GM12878 (cell line): Measurements from ENCODE around the gene ATP8A1.

Experiments
- ATF7 ChIP-seq: fragments of 450-650 bp; IDR thresholded peaks from 2 replicates; pipeline ENCODE4 v1.6.1; 2016; ENCODE audit warnings: low read depth, mild to moderate bottlenecking
- CBFB ChIP-seq: IDR thresholded peaks from 2 replicates; pipeline ENCODE4 v1.6.1; 2016; ENCODE audit warnings: antibody characterized with exemption, low read depth
- EP300 ChIP-seq, 2 experiments: fragments of 150-350 bp in 1 of 2; IDR thresholded peaks; 2 replicates each; pipeline ENCODE4 v1.6.1; 2011 to 2012; ENCODE audit warnings: low read depth in 2 of 2, low read length in 2 of 2, borderline replicate concordance in 1 of 2, improper control_type of control experiment in 1 of 2, inconsistent platforms in 1 of 2; ENCODE audit not compliant: control insufficient read depth in 1 of 2
- FOXK2 ChIP-seq: fragments of 450-650 bp; IDR thresholded peaks from 2 replicates; pipeline ENCODE4 v1.6.1; 2017; ENCODE audit warnings: mild to moderate bottlenecking, moderate library complexity
- NR2F1 ChIP-seq: fragments of 450-650 bp; conservative IDR thresholded peaks from 2 replicates; pipeline ENCODE4 v1.6.1; 2017; ENCODE audit warnings: mild to moderate bottlenecking
- POLR2A ChIP-seq: IDR thresholded peaks from 2 replicates; pipeline ENCODE4 v1.6.1; 2011; ENCODE audit warnings: low read depth, mild to moderate bottlenecking, low read length
- RFX5 ChIP-seq: IDR thresholded peaks from 2 replicates; pipeline ENCODE4 v1.6.1; 2011; ENCODE audit warnings: low read depth, low read length, improper control_type of control experiment
- SMC3 ChIP-seq: IDR thresholded peaks from 2 replicates; pipeline ENCODE4 v1.6.1; 2011; ENCODE audit warnings: low read length, improper control_type of control experiment, borderline replicate concordance
- TAF1 ChIP-seq: IDR thresholded peaks from 2 replicates; pipeline ENCODE4 v1.6.1; 2011; ENCODE audit warnings: mild to moderate bottlenecking, low read depth, low read length, borderline replicate concordance
- ZNF274 ChIP-seq: IDR thresholded peaks from one replicate; pipeline ENCODE4 v1.8.0; 2011; ENCODE audit not compliant: insufficient read length, insufficient read depth
- ZSCAN29 ChIP-seq: fragments of 450-650 bp; IDR thresholded peaks from 2 replicates; pipeline ENCODE4 v1.6.1; 2017; ENCODE audit warnings: mild to moderate bottlenecking, moderate library complexity
- TF ChIP-seq, protein P1 (sequence below), 3 experiments: IDR thresholded peaks in 2 of 3; conservative IDR thresholded peaks in 1 of 3; 2 replicates each; pipeline ENCODE4 v1.5.1; 2011; ENCODE audit warnings: low read depth in 3 of 3, low read length in 3 of 3, mild to moderate bottlenecking in 3 of 3, control low read depth in 2 of 3, moderate library complexity in 2 of 3, inconsistent platforms in 1 of 3, mixed read lengths in 1 of 3; ENCODE audit not compliant: control insufficient read depth in 2 of 3, insufficient read depth in 1 of 3; ENCODE audit errors: extremely low read depth in 1 of 3
- TF ChIP-seq, protein P2 (sequence below): IDR thresholded peaks from 2 replicates; pipeline ENCODE4 v1.6.1; 2012; ENCODE audit warnings: low read depth, low read length, improper control_type of control experiment

DNA sequence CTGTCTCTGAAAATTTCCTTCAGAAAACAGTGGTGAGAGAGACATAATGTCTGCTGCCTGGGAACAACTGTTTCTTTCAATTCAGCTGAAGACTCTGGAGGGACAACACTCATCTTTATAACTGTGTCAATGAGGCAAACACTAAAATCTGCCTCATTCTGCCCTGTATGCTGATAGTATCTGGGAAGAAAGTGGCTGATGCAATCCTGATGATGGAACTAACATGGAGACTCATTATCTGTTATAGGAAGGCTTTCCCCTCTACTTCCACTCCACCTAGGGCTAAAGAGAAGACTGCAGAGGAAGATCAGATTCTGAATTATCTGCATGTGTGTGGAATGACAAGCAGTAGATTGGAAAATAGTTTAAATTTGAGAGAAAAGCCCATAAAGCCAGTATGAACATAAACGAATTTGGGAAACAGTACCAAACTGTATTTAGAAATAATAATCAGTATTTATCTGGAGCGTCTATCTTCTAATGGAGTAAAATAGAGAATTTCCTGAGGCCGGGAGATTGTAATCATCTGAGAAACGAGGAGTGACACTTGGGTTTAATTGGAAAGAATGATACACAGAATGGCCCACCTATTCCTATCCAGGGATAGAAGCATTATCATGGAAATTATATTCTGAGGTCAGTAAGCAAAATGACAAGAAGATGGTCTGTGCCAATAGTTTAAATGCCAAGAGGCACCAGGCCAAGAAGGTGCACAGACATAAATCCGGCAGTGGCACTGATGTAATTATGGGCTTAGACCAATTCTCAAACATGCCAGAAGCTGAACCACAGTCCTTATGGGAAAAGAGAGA, 174.2 kb downstream of the ATP8A1 start:
- TF ChIP-seq POLR2A (no peak), FOXK2 (no peak), NR2F1 (no peak), CBFB (no peak), EP300 (IDR thresholded peaks at IDR 0.05; ENCODE audit: borderline replicate concordance in 1 of 2, control insufficient read depth in 1 of 2, low read depth in 2 of 2, low read length in 2 of 2) (no peak), ZSCAN29 (no peak), RFX5 (no peak), ZNF274 (no peak), SMC3 (no peak), TAF1 (no peak), ATF7 (no peak)
- TF ChIP-seq, protein P1, sequence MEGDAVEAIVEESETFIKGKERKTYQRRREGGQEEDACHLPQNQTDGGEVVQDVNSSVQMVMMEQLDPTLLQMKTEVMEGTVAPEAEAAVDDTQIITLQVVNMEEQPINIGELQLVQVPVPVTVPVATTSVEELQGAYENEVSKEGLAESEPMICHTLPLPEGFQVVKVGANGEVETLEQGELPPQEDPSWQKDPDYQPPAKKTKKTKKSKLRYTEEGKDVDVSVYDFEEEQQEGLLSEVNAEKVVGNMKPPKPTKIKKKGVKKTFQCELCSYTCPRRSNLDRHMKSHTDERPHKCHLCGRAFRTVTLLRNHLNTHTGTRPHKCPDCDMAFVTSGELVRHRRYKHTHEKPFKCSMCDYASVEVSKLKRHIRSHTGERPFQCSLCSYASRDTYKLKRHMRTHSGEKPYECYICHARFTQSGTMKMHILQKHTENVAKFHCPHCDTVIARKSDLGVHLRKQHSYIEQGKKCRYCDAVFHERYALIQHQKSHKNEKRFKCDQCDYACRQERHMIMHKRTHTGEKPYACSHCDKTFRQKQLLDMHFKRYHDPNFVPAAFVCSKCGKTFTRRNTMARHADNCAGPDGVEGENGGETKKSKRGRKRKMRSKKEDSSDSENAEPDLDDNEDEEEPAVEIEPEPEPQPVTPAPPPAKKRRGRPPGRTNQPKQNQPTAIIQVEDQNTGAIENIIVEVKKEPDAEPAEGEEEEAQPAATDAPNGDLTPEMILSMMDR (IDR thresholded peaks at IDR 0.05 in 2 of 3, conservative IDR thresholded peaks at IDR 0.05 in 1 of 3; ENCODE audit: control insufficient read depth in 2 of 3, extremely low read depth in 1 of 3, insufficient read depth in 1 of 3, low read depth in 3 of 3, low read length in 3 of 3) = no peak
- TF ChIP-seq, protein P2, sequence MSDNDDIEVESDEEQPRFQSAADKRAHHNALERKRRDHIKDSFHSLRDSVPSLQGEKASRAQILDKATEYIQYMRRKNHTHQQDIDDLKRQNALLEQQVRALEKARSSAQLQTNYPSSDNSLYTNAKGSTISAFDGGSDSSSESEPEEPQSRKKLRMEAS = no peak
